GM18870 (cell line): ENCODE measurements around the gene MKLN1.
"Not testable (repeated sequence)": the region's sequence is repeated elsewhere in the genome, so short reads cannot be mapped to it uniquely, and the experiment has no call there.

Experiments
- ATAC-seq: cut with Tn5 transposase; IDR thresholded peaks from one replicate; pipeline ENCODE4 v1.9.1; 2021; ENCODE audit warnings: moderate library complexity; ENCODE audit not compliant: unreplicated experiment

MKLN1 gene

GRCh38 chr7:131388126-131388525, 60.5 kb downstream of the MKLN1 start:
- ATAC-seq = no peak

DNA sequence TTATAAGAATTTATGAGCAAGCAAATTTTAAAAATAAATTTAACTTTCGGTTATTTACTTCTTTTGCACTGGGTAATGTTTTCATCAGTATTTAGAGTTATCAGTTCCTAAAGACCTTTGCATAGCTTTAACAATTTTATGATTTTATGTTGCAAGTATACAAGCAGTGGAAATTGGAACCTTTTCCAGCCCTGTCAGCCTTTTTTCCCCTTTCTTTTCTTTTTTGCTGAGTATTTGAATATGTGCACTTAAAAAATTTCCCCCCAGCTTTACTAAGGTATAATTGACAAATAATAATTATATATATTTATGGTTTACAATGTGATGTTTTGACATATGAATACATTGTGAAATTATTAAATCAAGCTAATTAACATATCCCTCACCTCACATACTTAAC, 62.6 kb downstream of the MKLN1 start:
- no peak for ATAC-seq

GRCh38 chr7:131391145-131391544, 63.5 kb downstream of the MKLN1 start:
- no peak for ATAC-seq

GRCh38 chr7:131400681-131401176, 73.1 kb downstream of the MKLN1 start:
- ATAC-seq = no peak

- ATAC-seq = no peak
Observed at GRCh38 chr7:131401194-131401593, 73.5 kb downstream of the MKLN1 start.

GRCh38 chr7:131403322-131403721, 75.6 kb downstream of the MKLN1 start:
- ATAC-seq = no peak

DNA sequence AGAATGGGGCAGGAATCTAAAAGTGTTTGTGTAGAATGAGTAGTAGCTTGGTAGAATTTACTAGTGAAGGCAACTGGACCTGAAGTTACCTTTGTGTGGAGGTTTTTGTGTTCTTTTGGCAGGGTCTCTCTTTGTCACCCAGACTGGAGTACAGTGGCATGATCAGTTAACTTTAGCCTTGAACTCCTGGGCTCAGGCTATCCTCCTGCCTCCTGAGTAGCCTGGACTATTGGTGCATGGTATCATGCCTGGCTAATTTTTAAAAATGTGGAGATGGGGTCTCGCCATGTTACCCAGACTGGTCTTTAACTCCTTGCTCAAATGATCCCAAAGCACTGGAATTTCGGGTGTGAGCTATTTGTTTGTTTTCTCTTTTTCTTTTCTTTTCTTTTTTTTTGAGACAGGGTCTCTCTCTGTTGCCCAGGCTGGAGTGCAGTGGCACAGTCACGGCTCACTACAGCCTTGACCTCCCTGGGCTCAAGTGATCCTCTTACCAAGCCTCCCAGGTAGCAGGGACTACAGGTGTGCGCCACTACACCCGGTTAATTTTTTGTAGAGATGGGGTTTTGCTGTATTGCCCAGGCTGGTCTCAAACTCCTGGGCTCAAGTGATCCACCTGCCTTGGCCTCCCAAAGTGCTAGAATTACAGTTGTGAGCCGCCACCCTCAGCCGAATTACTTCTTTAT, 76.7 kb downstream of the MKLN1 start:
- ATAC-seq = no peak

DNA sequence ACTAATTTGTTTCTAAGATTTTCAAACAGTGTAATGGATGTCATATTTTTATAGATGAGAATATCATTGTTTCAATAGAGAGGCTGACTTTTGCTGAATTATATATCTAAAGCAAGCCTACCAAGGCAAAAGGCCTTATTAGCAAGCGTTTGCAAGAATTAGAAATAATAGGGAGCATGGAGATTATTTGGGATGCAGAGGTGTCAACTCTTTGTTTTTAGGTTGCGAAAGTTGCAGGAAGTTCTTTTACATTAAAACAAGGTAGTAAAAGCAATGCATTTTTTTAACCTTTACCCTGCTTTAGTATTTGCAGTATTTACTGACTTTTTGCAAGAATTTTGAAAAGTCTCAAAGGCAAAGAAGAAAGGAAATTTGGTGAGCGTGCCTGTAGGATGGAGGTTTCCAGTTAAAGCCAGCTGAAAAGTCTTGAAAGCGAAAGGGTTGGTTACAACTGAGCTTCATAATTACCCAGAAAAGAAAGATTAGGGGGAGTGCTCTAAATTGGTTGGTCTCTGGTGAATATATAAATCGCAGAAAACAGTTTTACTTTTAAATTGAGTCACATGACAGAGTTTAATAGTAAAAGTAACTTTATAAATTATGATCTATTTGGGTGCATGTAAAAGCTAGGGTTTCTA, 81.6 kb downstream of the MKLN1 start:
- no peak for ATAC-seq

DNA sequence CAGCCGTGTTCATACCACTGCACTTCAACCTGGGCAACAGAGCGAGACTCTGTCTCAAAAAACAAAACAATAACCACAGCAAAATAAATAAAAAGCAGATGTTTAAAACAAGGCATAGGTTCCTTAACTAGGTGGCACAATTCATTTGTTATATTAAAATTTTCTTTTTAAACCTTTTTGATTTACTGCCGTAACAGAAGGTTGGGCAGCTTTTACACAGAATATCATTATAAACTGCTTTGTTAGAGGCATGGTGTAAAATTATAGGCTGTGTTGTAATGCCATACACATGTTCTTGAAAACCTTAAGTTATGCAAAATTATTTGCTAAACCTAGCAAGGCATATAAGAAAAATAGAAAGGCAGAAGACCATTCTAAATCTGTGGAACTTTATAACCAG, 84.4 kb downstream of the MKLN1 start:
- ATAC-seq = no peak

DNA sequence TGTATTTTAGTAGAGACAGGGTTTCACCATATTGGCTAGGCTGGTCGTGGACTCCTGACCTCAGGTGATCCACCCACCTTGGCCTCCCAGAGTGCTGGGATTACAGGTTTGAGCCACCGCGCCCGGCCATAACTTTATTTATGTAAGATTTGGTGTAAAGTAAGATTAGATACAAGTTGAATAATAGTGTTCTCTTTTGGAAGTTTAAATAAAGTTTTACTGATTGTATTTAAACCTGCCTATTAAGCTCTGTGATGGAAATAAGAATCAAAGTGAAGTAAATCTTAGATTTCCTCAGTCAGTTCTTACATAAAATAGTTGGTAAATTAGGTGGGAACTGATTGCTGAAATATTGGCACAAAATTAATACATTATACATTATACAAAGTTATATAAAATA, 86.0 kb downstream of the MKLN1 start:
- no peak for ATAC-seq

GRCh38 chr7:131424219-131424822, 96.6 kb downstream of the MKLN1 start:
- ATAC-seq = no peak

- no peak for ATAC-seq
Observed at GRCh38 chr7:131425992-131426391, 98.3 kb downstream of the MKLN1 start.

GRCh38 chr7:131430826-131431225, 103.2 kb downstream of the MKLN1 start:
- not testable (repeated sequence) for ATAC-seq

- no peak for ATAC-seq
Observed at GRCh38 chr7:131431289-131431688, 103.6 kb downstream of the MKLN1 start.

DNA sequence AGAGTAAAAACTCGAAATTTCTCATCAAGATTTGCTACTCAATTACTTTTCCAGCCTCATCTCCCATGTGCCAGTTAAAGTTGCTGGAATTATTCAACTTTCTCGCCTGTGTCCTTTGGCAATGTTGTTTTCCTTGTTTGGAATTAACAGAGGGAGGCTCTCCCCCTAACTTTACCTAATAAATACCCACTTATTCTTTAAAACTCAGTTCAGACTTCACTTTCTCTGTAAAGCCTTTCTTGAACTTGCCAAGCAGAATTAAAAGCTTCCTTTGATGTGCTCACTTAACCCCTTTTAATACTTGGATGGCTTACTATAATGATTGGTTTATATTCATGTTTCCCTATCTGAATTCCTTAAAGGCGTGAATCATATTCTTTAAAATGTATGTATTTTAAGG, 104.1 kb downstream of the MKLN1 start:
- no peak for ATAC-seq

GRCh38 chr7:131436384-131436783, 108.7 kb downstream of the MKLN1 start:
- no peak for ATAC-seq

- ATAC-seq = no peak
Observed at GRCh38 chr7:131438969-131439368, 111.3 kb downstream of the MKLN1 start.

- ATAC-seq = no peak
Observed at GRCh38 chr7:131443496-131443895, 115.8 kb downstream of the MKLN1 start.

GRCh38 chr7:131444683-131445082, 117.0 kb downstream of the MKLN1 start:
- no peak for ATAC-seq

DNA sequence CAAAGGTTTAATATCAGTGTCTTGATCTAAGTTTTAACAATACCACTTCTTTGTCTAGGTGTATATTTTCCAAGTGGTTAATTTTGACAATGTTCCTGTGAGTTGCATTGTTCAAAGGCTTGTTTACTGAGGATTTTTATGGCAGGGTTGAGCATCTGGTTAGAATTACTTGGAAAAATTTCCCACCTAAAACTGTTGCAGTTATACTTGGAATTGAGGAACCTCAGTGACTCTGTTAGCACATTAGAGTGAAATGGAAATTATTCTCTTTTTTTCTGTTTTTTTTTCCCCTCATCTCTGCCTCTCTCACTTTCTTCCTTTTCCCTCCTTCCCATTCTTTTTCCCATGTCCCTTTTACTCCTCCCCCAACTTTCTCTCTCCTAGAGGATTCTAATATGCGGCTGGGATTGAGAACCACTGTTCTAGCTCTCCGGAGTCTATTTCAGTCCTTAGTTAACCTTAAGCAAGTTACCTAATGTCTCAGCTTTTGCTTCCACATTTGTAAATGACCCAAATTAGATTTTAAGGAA, 121.8 kb downstream of the MKLN1 start:
- no peak for ATAC-seq

GRCh38 chr7:131454498-131454897, 126.8 kb downstream of the MKLN1 start:
- no peak for ATAC-seq

- no peak for ATAC-seq
Observed at GRCh38 chr7:131455001-131455400, 127.3 kb downstream of the MKLN1 start.
